ENCODE results near the gene LIF. TPM values are rescaled to one million over a fixed set of nuclear protein-coding genes. Genes with fewer than 3 reads are reported as not detected.
A peak's percentile ranks its signal among the peaks of the same experiment; 100 is the strongest.

LIF gene
- polyA plus RNA-seq, 1 of the 3 experiments (the other 2 are of a cell fraction): 24.6 TPM

DNA sequence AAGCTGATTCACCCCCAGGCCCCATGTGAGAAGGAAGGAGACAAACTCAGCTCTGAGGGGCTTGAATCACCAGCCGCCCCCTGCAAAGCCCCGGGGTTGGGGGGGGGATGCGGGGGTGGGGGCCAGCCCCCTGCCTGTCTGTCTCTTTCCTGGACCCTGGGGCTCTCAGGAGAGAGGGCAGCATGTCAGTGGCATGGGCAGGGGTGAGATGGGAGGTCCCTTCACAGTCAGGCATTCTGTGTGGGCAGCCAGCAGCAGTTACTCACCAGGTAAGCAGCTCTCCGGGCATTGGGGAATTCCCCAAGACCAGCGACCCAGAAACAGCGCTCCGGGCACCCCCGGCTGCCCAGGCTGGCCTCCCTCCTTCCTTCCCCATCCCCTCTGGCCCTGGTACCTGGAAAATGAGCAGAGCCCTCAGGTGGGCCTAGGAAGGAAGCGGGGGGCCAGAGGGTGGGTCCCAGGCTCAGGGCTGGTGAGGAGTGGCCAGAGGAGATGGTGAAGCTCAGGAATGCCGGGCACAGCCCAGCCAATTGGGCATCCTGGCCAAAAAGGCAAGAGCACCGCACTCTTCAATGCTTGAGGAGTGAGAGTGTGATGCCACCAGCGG is 4.2 kb upstream of the LIF start:
- TF ChIP-seq TCF12 (IDR thresholded peaks at IDR 0.05): peak; percentile 26; the same call in 1 of the 2 replicates
- peak; percentile 47; the same call in 1 of the 2 replicates for TF ChIP-seq TEAD4 (IDR thresholded peaks at IDR 0.05; ENCODE audit: borderline replicate concordance, insufficient read depth)
- peak; percentile 43; the same call in 1 of the 2 replicates for TF ChIP-seq FOSL2 (IDR thresholded peaks at IDR 0.05; ENCODE audit: borderline replicate concordance, low read depth)
- no peak for TF ChIP-seq MXI1 (IDR thresholded peaks at IDR 0.05; ENCODE audit: low read depth, low read length)
- 0 out of 4 replicates have a peak, but pooled peaks of 1 of the 2 experiments have one; percentile 37 for TF ChIP-seq EP300 (IDR thresholded peaks at IDR 0.05; ENCODE audit: borderline replicate concordance in 1 of 2, low read depth in 1 of 2, low read length in 1 of 2)
- TF ChIP-seq NFIC (IDR thresholded peaks at IDR 0.05; ENCODE audit: borderline replicate concordance): peak; percentile 8; the same call in 1 of the 2 replicates
- TF ChIP-seq PBX3 (IDR thresholded peaks at IDR 0.05): peak; percentile 9; the same call in 1 of the 2 replicates
- TF ChIP-seq MAX (IDR thresholded peaks at IDR 0.05; ENCODE audit: low read depth): 0 out of 2 replicates have a peak, but pooled peaks have one; percentile 10
- TF ChIP-seq RXRA (IDR thresholded peaks at IDR 0.05; ENCODE audit: borderline replicate concordance, low read depth): no peak; the same call in 1 of the 2 replicates
- DNase-seq: peak; percentile 55
- H3K36me3 ChIP-seq (replicated peaks in 1 of 2; ENCODE audit: control insufficient read depth in 1 of 2, insufficient read depth in 2 of 2, low read length in 1 of 2): no peaks in the 10 kb centered on the region
- ChIA-PET CTCF (interaction anchor here (0.8 to 1.6 kb wide), 8 partner anchors 12 to 162 kb away, joined by 3 to 5 read pairs (median 3); no protein-coding TSS in a partner anchor), POLR2A (no interaction called here)
- H3K27me3 ChIP-seq (ENCODE audit: insufficient read depth): no peaks in the 10 kb centered on the region
- peaks cover 36 to 52% of the 10 kb centered on the region in 2 experiments for H3K4me1 ChIP-seq (ENCODE audit: control insufficient read depth in 1 of 2, insufficient read depth in 2 of 2, low read depth in 1 of 2, low read length in 1 of 2)
- peak overlapping the region in 1 of 2 experiments; percentile 55; a peak in 2 of 4 replicates for H3K27ac ChIP-seq (ENCODE audit: low read depth in 2 of 2, low read length in 1 of 2)
- H3K4me2 ChIP-seq: peak overlapping the region; percentile 20; the same call in 1 of the 2 replicates
- no peak overlapping the region for H2AFZ ChIP-seq (ENCODE audit: low read depth)
- no peak overlapping the region for H3K4me3 ChIP-seq (ENCODE audit: low read depth in 2 of 2, low read length in 1 of 2)
- no peaks in the 10 kb centered on the region for H4K20me1 ChIP-seq (ENCODE audit: insufficient read depth)
- H3K9me2 ChIP-seq: no peaks in the 10 kb centered on the region
- peaks cover 14% of the 10 kb centered on the region for H3F3A ChIP-seq (replicated peaks; ENCODE audit: insufficient read depth)
- H3K9ac ChIP-seq: peak overlapping the region; percentile 37; the same call in 1 of the 2 replicates
- peaks cover 8% of the 10 kb centered on the region; the same call in 1 of the 2 replicates for H3K79me2 ChIP-seq (ENCODE audit: insufficient read depth)
- WGBS (ENCODE audit: low lambda C conversion rate): 29% methylated on average over 5 of the region's 12 CpGs
- H3K9me3 ChIP-seq: no peaks in the 10 kb centered on the region

GRCh38 chr22:30250039-30250565 is 3.5 kb upstream of the LIF start:
- Histone ChIP-seq H3K79me2 (ENCODE audit: insufficient read depth) (peaks cover 15% of the 10 kb centered on the region; the same call in 1 of the 2 replicates), H3K27ac (ENCODE audit: low read depth in 2 of 2, low read length in 1 of 2) (no peak overlapping the region), H3K9me2 (no peaks in the 10 kb centered on the region), H3K9ac (no peak overlapping the region), H3K4me3 (ENCODE audit: low read depth in 2 of 2, low read length in 1 of 2) (no peak overlapping the region), H4K20me1 (ENCODE audit: insufficient read depth) (no peaks in the 10 kb centered on the region), H3K4me1 (ENCODE audit: control insufficient read depth in 1 of 2, insufficient read depth in 2 of 2, low read depth in 1 of 2, low read length in 1 of 2) (peaks cover 36 to 55% of the 10 kb centered on the region in 2 experiments), H3K36me3 (replicated peaks in 1 of 2; ENCODE audit: control insufficient read depth in 1 of 2, insufficient read depth in 2 of 2, low read length in 1 of 2) (no peaks in the 10 kb centered on the region), H3K4me2 (0 out of 2 replicates have a peak overlapping the region, but pooled peaks have one; percentile 20), H3F3A (replicated peaks; ENCODE audit: insufficient read depth) (peaks cover 14% of the 10 kb centered on the region), H3K27me3 (ENCODE audit: insufficient read depth) (no peaks in the 10 kb centered on the region), H2AFZ (ENCODE audit: low read depth) (no peak overlapping the region), H3K9me3 (no peaks in the 10 kb centered on the region)
- ChIA-PET CTCF (interaction anchor here (0.9 to 1.6 kb wide), 4 partner anchors 13 to 142 kb away, joined by 3 to 4 read pairs (median 3); no protein-coding TSS in a partner anchor), POLR2A (no interaction called here)
- DNase-seq: no peak
- WGBS (ENCODE audit: low lambda C conversion rate): 100% methylated on average over 1 of the region's 3 CpGs
- TF ChIP-seq, protein P1, sequence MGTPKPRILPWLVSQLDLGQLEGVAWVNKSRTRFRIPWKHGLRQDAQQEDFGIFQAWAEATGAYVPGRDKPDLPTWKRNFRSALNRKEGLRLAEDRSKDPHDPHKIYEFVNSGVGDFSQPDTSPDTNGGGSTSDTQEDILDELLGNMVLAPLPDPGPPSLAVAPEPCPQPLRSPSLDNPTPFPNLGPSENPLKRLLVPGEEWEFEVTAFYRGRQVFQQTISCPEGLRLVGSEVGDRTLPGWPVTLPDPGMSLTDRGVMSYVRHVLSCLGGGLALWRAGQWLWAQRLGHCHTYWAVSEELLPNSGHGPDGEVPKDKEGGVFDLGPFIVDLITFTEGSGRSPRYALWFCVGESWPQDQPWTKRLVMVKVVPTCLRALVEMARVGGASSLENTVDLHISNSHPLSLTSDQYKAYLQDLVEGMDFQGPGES (IDR thresholded peaks at IDR 0.05; ENCODE audit: low read depth, low read length): no peak
- TF ChIP-seq RXRA (IDR thresholded peaks at IDR 0.05; ENCODE audit: borderline replicate concordance, low read depth): no peak
- TF ChIP-seq NRF1 (IDR thresholded peaks at IDR 0.05; ENCODE audit: low read depth, low read length): no peak

Data from SK-N-SH (cell line).